HG03558 (cell line): ENCODE results near the gene DHRS9.
"Not testable (repeated sequence)": the region's sequence is repeated elsewhere in the genome, so short reads cannot be mapped to it uniquely, and the experiment has no call there.

Experiments
- ATAC-seq: cut with Tn5 transposase; IDR thresholded peaks from one replicate; pipeline ENCODE4 v1.9.1; 2021; ENCODE audit warnings: moderate number of reproducible peaks; ENCODE audit not compliant: unreplicated experiment; ENCODE audit errors: extremely low read depth

DHRS9 gene

DNA sequence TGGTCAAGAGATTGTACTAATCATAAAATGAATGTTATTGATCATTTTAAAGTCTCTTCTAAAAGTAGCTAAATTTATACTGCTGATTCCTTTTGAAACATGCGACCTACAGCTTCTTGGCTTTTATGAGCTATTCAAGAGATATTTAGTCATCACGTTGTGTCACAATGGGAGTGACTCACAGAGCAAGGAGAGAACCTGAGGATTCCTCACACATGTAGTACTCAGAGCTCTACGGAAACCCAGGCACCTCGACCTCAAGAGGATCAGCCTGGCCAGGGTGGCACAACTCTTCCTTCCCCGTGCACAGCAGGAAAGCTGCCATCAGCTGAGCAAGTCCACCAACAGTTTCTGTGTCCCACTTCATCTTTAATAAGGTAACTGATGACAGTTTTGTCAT lies at the start of gene DHRS9:
Gene DHRS9 (plus strand): TSS at position 223 of the 400 bp plus-strand sequence. CDS start 12,019 bp downstream, outside the sequence.
- no peak for ATAC-seq

DNA sequence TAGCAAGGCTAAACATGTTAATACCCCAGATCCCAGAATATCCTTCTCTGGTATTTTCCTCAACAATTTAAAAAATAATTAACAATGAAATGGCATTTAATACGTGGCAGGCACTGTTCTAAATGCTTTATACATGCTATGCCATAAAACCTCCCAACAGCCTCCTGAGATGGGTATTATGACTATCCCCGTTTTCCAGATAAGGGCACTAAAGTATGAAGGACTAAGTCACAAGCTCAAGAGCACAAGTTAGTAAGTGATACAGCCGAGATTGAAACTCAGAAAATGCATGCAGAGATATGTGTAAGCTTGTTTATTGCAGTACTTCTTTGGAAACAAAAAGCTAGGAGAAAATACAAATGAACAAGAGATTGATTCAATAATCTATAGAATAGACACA lies 46.2 kb upstream of the DHRS9 start:
- no peak for ATAC-seq

DNA sequence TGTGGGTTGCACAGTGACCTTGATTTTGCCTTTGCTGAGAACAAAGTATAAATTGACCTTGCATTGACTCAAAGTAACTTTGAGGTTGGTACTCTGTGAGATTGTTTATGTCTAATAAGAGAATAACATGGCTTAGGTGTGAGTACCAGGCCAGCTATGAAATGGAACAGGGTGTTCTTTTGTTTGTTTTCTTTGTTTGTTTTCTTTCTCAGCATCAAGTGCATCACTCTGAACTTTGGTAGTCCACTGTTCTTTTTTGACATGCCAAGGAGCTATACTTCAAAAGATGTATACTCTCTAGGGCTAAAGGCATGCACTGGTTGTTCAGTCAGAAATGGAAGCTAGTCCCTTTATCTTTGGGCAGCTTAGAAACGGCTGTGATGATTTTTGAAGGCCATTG lies 43.3 kb upstream of the DHRS9 start:
- no peak for ATAC-seq

DNA sequence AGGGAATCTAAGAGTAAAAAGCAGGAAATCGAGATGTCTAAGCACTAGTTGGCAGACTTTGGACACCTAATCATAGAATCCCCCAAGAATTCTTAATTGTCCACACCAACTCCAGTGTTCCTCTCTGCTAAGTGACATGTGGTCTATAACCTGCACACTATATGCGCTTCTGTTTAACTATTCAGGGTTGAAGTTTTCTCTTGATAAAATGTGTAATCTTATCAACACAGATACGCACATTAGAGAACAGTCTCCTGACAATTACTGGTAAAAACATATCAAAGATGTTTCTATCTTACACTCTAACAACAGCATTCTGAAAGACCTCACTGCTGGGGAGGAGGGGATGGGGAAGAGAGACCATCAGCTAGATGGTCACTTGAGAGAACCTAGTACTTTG lies 42.1 kb upstream of the DHRS9 start:
- ATAC-seq, result no peak

DNA sequence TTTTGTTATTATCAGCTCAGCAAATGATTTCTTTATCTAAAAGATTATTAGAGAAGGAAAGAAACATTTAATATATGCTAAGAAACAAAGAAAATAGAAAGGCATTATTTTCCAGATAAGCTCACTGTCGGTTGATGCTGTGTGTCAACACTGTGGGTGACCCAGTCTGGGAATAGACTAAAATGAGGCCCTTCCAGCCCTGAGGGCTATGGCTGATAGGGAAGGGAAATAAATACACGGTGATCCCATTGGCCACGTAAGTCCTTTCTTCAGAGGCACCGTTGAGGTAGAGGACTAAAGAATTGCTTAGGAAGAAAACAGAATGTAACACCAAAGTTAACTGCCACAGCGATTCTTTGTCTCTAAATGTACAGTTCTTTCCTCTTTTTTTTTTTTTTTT lies 40.0 kb upstream of the DHRS9 start:
- ATAC-seq, result no peak

DNA sequence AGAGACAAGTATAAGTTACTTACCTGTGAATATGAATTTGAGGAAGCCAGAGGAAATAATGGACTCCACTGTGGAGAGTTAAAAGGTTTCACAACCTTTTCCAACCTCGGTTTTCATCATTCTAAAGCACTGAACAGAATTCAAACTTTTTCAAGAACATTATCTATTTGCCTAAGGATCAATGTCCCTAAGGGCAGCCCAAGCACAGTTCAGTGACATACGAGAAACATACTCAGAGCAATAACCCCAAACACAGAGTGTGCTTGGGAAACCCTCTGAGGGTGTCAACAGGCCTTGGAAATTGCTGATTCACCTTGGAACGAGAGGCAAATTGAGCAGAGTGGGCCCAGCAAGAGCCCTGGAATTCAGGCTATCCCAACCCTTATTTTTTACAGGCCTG lies 38.2 kb upstream of the DHRS9 start, which contains the start of gene ABCB11:
Gene ABCB11 (minus strand): TSS at position 123 of the 400 bp plus-strand sequence. CDS start 13,199 bp downstream, outside the sequence.
- no peak for ATAC-seq

DNA sequence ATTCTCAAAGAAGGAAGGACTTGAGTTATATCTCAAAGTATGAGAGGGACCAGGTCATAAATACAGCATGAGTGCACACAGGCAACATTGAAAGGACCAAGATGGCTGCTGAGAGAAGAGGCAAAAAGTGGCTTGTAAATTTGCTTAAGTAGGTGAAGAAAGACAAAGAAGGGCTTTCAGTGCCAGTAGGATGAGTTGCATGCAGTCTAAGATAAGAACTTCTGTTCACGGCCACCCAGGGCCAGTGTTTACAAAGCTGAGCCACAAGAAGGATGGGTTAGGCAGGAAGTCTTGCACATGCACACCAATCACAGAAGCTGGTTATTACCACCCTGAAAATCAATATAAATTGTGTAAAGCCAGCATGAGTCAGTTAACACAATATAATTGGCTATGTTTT lies 35.1 kb upstream of the DHRS9 start:
- no peak for ATAC-seq

DNA sequence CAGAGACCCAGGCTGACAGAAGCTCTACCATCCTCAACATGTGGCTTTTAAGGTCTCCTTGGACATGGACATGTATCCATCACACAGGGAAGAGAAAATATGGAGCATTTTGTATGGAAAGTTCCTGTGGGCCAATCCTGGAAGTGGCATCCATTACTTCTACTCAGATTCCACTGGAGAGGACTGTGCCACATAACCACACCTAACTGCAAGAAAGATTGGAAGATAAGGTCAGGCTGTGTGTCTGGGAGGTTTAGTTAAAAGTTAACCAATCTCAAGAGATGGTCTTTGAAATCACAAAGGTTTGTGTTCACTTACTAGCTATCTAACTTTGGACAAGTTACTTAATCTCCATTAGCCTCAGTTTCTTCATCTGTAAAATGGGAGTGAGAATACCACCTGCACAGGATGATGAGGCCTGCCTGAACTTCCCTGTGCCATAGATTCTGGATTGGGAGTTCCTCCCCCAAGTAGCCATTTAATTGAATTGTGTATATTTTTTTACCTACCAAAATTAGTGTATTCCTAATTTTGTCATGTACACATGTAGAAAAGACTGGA lies 34.3 kb upstream of the DHRS9 start:
- ATAC-seq, result no peak

DNA sequence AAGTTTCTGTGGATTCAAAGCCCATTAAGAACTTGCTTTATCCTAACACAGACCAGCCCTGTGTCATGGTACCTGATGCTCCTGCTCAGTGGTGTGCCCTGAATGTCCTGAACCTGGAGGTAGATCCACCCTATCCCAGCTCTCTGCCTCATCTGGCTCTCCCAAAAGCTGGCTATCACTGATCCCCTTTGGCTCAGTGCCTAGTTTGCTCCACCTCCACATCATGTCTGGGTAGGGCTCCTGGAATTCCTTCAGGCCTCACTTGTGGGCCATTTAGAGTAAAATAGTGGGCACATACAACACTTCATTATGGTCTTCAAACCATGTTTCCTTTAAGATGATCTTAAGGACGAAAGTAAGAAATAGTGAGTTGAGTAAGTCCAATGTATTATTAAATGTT lies 33.5 kb upstream of the DHRS9 start:
- ATAC-seq, result no peak

DNA sequence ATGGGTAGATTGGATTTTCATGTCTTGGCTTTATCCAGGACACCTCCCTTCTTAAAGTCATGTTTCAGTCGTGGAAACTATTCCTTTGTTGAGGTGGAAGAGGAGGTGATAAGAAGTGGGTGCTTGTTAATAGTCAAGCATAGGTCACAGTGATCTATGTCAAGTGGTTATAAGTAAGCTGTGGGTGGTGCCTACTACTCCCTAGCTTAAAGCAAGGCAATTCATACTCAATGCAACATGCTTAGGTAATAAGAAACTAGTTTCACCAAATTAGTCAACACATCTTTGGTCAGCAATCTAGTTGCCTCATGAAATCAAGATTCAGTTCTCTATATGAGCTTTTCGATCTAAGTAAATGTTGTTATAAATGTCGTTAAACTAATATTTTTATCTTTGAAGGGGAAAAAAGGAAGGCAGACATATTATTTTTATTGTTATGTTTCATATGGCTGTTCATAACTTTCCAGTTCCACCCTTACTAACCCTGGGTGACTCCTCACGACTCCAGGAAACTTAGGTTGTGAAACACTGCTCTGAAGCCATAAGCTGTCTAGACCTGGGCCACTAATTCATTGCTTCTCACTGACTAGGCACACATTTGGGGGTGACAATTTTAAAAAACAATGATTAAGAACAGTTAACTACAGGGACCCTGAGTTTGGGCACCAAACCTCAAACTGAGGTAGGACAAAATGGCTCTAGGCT lies 32.5 kb upstream of the DHRS9 start:
- no peak for ATAC-seq

DNA sequence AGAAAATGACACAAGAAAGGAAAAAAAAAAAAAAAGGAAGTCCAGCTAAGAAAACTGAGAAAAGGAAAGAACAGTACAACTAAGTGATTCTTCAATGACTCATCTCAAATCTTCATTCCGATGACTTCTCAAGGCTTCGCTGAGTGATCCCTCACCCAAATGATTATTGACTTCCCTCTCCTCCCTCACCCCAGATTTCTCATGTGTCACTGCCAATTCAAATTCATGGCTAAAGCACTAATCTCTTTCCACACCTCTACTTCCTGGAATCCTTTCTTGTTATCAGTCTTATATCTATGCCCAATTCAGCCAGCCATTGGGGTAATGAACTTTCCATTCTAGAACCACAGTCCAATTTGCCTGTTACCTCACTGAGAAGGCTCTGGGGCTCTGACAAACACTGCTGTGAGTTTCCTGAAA lies 31.0 kb upstream of the DHRS9 start:
- ATAC-seq, result peak; percentile 50

DNA sequence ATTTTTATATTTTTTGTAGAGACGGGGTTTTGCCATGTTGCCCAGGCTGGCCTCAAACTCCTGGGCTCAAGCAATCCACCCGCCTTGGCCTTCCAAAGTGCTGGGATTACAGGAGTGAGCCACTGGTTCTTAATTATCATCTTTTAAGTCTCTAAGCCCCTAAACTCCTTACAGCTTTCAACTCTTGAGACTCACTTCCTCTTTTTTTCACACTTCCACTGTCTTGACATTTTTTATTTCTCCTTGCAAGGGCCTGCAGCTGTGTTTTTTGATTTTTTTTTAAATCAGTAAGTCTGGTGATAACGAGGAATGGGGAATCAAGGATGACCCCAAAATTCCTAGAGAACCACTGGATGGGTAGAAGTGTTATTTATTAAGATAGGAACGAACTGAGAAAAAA lies 29.7 kb upstream of the DHRS9 start:
- ATAC-seq, result no peak

DNA sequence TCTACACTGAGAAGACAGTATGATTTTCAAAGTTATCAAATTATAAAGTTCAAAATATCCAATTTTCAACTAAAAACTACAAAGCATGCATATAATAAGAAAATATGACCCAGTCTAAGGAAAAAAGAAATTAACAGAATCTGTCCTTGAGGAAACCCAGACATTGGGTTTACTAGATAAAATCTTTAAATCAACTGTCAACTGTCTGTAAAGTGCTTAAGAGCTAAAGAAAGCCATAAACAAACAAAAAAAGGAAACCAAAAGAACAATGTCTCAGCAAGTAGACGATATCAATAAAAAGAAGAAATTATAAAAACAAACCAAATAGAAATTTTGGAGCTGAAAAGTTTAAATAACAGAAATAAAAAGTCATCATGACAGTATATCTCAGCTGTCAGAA lies 27.8 kb upstream of the DHRS9 start:
- no peak for ATAC-seq

DNA sequence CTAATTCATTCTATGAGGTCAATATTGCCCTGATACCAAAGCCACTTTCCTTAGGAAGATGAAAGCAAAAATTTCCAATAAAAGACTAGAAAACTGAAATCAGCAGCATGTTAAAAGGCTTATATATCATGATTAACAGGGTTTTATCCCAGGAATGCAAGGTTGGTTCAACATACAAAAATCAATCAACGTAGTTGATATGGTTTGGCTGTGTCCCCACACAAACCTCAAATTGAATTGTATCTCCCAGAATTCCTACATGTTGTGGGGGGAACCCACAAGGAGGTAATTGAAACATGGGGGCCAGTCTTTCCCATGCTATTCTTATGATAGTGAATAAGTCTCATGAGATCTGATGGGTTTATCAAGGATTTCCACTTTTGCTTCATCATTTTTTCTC lies 26.5 kb upstream of the DHRS9 start:
- ATAC-seq, result no peak

DNA sequence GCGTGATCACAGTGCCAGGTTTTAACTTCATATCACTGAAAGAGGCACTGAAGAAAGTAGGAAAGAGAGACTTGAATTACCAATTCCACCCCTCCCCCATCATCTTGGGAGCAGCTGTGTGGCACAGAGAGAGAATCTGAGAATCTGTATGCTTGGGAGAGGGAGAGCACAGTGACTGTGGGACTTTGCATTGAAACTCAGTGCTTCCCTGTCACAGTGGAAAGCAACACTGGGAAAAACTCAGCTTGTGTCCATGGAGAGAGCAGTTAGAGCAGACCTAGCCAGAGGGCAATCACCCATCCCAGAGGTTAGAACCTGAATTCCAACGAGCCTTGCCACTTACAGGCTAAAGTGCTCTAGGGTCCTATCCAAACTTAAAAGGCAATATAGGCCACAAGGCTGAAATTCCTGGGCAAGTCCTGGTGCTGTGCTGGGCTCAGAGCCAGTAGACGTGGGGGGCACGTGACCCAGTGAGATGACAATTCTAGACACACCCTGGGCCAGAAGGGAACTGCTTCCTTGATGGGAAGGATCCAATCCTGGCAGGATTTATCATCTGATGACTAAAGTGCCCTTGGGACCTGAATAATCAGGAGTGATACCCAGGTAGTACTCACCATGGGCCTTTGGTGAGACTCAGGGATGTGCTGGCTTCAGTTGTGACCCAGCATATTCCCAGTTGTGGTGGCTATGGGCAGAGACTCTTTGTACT lies 22.8 kb upstream of the DHRS9 start:
- ATAC-seq, result no peak

DNA sequence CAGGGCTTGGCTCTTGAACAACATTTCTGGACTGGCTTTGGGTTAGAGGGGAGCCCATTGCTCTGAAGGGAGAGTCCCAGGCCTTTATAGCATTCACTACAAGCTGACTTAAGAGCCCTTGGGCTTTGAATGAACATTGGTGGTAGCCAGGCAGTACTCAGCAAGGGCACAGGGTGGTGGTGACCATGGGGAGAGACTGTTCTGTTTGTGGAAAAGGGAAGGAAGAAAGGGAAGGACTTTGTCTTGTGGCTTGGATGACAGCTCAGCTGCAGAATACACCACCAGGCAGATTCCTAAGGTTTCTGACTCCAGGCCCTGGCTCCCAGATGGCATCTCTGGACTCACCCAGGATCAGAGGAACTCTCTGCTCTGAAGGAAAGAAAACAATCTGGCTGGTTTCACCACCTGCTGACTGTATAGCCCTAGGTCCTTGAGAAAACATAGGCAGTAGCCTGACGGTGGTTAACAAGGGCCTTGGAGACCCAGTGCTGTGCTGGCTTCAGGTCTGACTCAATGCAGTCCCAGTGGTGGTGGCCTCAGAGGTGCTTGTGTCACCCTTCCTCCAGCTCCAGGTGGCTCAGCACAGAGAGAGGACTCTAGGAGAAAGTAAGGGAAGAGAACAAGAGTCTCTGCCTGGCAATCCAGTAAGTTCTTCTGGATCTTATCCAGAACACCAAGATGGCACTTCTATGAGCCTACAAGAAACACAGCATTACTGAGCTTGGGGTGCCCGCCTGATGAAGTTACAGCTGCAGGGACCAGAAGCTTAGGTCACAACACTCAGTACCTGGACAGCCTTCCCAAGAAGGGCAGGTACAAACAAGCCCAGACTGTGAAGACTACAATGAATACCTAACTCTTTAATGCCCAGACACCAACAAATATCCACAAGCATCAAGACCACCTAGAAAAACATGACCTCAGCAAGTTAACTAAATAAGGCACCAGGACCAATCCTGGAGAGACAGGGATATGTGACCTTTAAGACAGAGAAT lies 21.8 kb upstream of the DHRS9 start:
- no peak for ATAC-seq

DNA sequence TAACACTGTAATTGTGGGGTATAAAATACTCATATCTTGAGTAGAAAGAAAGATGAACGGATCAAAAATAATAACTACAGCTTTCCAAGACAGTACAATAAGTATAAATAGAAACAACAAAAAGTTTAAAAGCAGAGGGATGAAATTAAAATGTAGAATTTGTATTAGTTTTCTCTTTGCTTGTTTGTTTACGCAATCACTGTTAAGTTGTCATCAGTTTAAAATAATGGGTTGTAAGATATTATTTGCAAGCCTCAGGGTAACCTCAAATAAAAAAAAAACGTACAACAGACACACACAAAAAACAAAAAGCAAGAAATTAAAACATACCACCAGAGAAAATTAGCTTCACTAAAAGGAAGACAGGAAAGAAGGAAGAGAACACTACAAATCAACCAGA lies 20.2 kb upstream of the DHRS9 start:
- no peak for ATAC-seq

DNA sequence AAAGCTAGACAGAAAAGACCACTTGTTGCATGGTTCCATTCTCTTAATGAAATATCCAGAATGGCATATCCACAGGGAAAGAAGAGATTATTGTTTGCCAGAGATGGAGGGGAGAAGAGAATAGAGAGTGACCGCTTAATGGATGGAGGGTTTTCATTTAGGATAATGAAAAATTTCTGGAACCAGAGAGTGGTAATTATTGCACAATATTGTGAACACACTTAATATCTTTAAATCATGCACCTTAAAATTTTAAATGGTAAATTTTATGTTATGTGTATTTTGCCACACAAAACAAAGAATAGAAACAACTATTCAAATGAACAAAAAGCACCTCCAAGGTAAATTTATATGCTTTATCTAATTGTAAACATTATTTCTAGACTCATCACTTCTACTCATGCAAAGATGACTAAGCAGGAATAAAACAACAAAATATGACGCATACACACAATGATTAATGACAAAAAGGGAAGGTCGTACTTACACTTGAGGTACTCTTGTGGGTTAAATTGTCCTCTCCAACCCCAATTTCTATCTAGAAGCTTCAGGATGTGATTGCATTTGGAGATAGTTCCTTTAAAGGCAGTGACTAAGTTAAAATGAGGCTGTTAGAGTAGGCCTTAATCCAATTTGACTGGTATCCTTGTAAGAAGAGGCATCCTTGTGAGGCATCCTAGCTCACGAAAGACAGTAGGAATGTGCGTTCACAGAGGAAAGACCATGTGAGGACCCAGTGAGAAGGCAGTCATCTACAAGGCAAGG lies 18.7 kb upstream of the DHRS9 start:
- ATAC-seq, result no peak

DNA sequence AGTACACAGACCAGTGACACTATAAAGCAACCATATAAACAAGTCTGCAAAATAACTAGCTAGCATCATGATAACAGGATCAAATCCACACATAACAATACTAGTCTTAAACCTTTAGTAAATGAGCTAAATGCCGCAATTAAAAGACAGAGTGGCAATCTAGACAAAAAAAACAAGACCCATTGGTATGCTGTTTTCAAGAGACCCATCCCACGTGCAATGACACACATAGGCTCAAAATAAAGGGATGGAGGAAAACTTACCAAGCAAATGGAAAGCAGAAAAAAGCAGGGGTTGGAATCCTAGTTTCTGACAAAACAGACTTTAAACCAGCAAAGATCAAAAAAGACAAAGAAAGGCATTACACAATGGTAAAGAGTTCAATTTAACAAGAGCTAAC lies 14.8 kb upstream of the DHRS9 start:
- ATAC-seq, result not testable (repeated sequence)

DNA sequence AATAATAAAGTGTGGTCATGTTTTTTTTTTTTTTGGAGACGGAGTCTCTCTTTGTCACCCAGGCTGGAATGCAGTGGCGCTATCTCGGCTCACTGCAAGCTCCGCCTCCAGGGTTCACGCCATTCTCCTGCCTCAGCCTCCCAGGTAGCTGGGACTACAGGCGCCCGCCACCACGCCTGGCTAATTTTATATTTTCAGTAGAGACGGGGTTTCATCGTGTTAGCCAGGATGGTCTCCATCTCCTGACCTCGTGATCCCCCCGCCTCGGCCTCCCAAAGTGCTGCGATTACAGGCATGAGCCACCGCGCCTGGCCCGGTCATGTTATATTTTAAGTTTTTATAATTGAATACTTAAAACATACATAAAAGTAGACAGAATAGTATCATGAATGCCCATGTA lies 5.2 kb upstream of the DHRS9 start:
- not testable (repeated sequence) for ATAC-seq
